MM.1S (cell line): ENCODE results near the gene PHF21B.
"Not testable (repeated sequence)": the region's sequence is repeated elsewhere in the genome, so short reads cannot be mapped to it uniquely, and the experiment has no call there.

Experiments used
- DNase-seq: peaks from one replicate; pipeline ENCODE4 v3.0.0-alpha.2; 2015
- H2AFZ ChIP-seq: fragments of 300-600 bp; sonication (generic); 2 replicates; pipeline ENCODE4 v1.6.0; 2016; ENCODE audit warnings: antibody characterized with exemption, low read length
- H3F3A ChIP-seq: fragments of 300-600 bp; sonication (generic); 2 replicates; pipeline ENCODE4 v1.6.1; 2016; ENCODE audit warnings: mild to moderate bottlenecking, antibody characterized with exemption, low read length, moderate library complexity, mixed read lengths; ENCODE audit not compliant: insufficient read depth
- H3K27ac ChIP-seq: fragments of 300-600 bp; sonication (generic); 2 replicates; pipeline ENCODE4 v1.5.1; 2016; ENCODE audit warnings: mild to moderate bottlenecking, low read length
- H3K27me3 ChIP-seq: fragments of 300-600 bp; sonication (generic); replicated peaks from 2 replicates; pipeline ENCODE4 v1.6.0; 2016; ENCODE audit warnings: low read length; ENCODE audit not compliant: insufficient read depth
- H3K36me3 ChIP-seq: fragments of 300-600 bp; sonication (generic); replicated peaks from 2 replicates; pipeline ENCODE4 v1.6.1; 2016; ENCODE audit warnings: mild to moderate bottlenecking, low read length, mixed read lengths; ENCODE audit not compliant: insufficient read depth
- H3K4me1 ChIP-seq: fragments of 300-600 bp; sonication (generic); 2 replicates; pipeline ENCODE4 v1.6.1; 2016; ENCODE audit warnings: low read length, mixed read lengths
- H3K4me2 ChIP-seq: fragments of 300-600 bp; sonication (generic); 2 replicates; pipeline ENCODE4 v1.6.0; 2016; ENCODE audit warnings: low read depth, low read length
- H3K4me3 ChIP-seq: fragments of 300-600 bp; sonication (generic); 2 replicates; pipeline ENCODE4 v1.5.1; 2016; ENCODE audit warnings: low read length, mixed read lengths
- H3K79me2 ChIP-seq: fragments of 300-600 bp; sonication (generic); 2 replicates; pipeline ENCODE4 v1.6.1; 2016; ENCODE audit warnings: mixed run types, low read length, mixed read lengths
- H3K9ac ChIP-seq: fragments of 300-600 bp; sonication (generic); 2 replicates; pipeline ENCODE4 v1.6.1; 2016; ENCODE audit warnings: low read length, mixed read lengths
- H3K9me2 ChIP-seq: fragments of 300-600 bp; sonication (generic); replicated peaks from 2 replicates; pipeline ENCODE4 v1.6.1; 2016; ENCODE audit warnings: mild to moderate bottlenecking, low read length, mixed read lengths; ENCODE audit not compliant: insufficient read depth
- H3K9me3 ChIP-seq: fragments of 300-600 bp; sonication (generic); replicated peaks from 2 replicates; pipeline ENCODE4 v1.6.1; 2016; ENCODE audit warnings: mild to moderate bottlenecking, low read length, mixed read lengths; ENCODE audit not compliant: insufficient read depth
- H4K20me1 ChIP-seq: fragments of 300-600 bp; sonication (generic); 2 replicates; pipeline ENCODE4 v1.6.1; 2016; ENCODE audit warnings: mild to moderate bottlenecking, low read length, moderate library complexity, mixed read lengths; ENCODE audit not compliant: insufficient read depth
- EZH2 ChIP-seq: fragments of 300-600 bp; sonication (generic); optimal IDR thresholded peaks from 2 replicates; pipeline ENCODE3; 2017; ENCODE audit warnings: low read depth, mild to moderate bottlenecking, antibody characterized with exemption, low read length, mixed read lengths
- EZH2phosphoT487 ChIP-seq: fragments of 300-600 bp; sonication (generic); IDR thresholded peaks from 2 replicates; pipeline ENCODE4 v1.6.1; 2018; ENCODE audit warnings: antibody characterized with exemption, low read length
- TF ChIP-seq, protein P1 (sequence below): fragments of 300-600 bp; sonication (generic); IDR thresholded peaks from 2 replicates; pipeline ENCODE4 v1.5.1; 2016; ENCODE audit warnings: antibody characterized with exemption, low read length, mixed read lengths

PHF21B gene

DNA sequence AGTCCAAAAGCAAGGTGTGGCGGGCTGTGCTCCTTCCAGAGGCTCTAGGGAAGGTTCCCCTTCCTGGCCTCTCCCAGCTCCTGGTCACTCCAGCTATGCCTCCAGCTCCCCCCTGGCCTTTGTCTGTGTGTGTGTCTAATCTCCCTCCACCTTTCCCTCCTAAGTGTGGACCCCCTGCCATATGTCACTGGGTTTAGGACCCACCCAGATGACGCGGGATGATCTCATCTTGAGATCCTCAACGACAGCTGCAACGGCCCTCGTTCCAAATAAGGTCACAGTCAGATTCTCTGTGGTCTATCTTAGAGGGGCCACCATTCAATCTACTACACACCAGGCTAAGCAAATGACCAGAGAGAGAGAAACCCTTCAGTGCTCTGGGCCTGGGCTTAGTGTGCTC is 149.5 kb downstream of the PHF21B start:
- H3K4me2 ChIP-seq, result no peak overlapping the region

DNA sequence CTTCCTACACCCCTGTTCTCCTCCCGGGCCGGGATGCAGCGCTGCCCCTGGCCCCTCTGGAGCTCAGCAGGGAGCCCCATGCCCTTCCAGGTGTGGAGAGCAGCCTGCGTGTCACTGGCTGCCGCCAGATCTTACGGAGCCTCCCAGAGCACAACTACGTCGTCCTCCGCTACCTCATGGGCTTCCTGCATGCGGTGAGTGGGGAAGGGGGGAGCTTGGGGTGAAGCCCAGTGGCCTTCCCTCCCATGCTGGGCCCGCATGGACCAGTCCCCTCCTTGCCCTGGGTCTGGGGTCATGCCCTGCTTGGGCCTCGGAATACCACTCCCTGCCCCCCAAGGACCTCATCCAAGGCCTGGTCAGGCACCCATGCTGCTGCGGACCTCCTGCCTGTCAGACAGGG is 150.2 kb downstream of the PHF21B start:
- no peaks in the 10 kb centered on the region for H3F3A ChIP-seq
- DNase-seq, result no peak
- H3K9me3 ChIP-seq, result no peaks in the 10 kb centered on the region
- H2AFZ ChIP-seq, result no peak overlapping the region
- TF ChIP-seq EZH2 (no peak), EZH2phosphoT487 (no peak)
- TF ChIP-seq, protein P1, sequence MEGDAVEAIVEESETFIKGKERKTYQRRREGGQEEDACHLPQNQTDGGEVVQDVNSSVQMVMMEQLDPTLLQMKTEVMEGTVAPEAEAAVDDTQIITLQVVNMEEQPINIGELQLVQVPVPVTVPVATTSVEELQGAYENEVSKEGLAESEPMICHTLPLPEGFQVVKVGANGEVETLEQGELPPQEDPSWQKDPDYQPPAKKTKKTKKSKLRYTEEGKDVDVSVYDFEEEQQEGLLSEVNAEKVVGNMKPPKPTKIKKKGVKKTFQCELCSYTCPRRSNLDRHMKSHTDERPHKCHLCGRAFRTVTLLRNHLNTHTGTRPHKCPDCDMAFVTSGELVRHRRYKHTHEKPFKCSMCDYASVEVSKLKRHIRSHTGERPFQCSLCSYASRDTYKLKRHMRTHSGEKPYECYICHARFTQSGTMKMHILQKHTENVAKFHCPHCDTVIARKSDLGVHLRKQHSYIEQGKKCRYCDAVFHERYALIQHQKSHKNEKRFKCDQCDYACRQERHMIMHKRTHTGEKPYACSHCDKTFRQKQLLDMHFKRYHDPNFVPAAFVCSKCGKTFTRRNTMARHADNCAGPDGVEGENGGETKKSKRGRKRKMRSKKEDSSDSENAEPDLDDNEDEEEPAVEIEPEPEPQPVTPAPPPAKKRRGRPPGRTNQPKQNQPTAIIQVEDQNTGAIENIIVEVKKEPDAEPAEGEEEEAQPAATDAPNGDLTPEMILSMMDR, result no peak
- no peaks in the 10 kb centered on the region for H3K79me2 ChIP-seq
- H3K9me2 ChIP-seq, result no peaks in the 10 kb centered on the region
- no peak overlapping the region for H3K4me3 ChIP-seq
- H3K27ac ChIP-seq, result no peak overlapping the region
- H3K36me3 ChIP-seq, result no peaks in the 10 kb centered on the region
- H3K4me1 ChIP-seq, result no peaks in the 10 kb centered on the region
- peaks cover 82% of the 10 kb centered on the region for H3K27me3 ChIP-seq
- H3K4me2 ChIP-seq, result no peak overlapping the region
- H3K9ac ChIP-seq, result no peak overlapping the region
- 0 out of 2 replicates have a peak, but pooled peaks cover 2% of the 10 kb centered on the region for H4K20me1 ChIP-seq

More for the DNA sequence above, 149.5 kb downstream of the PHF21B start:
- H3K9me3 ChIP-seq, result no peaks in the 10 kb centered on the region
- H3K4me3 ChIP-seq, result no peak overlapping the region
- H3F3A ChIP-seq, result no peaks in the 10 kb centered on the region
- no peaks in the 10 kb centered on the region for H3K79me2 ChIP-seq
- no peaks in the 10 kb centered on the region for H3K4me1 ChIP-seq
- H3K27me3 ChIP-seq, result peaks cover 82% of the 10 kb centered on the region
- DNase-seq, result no peak
- H3K36me3 ChIP-seq, result no peaks in the 10 kb centered on the region
- no peak overlapping the region for H2AFZ ChIP-seq
- H3K9ac ChIP-seq, result no peak overlapping the region
- TF ChIP-seq, protein P1, result no peak
- TF ChIP-seq EZH2 (no peak), EZH2phosphoT487 (no peak)
- H4K20me1 ChIP-seq, result 0 out of 2 replicates have a peak, but pooled peaks cover 2% of the 10 kb centered on the region
- H3K9me2 ChIP-seq, result no peaks in the 10 kb centered on the region
- no peak overlapping the region for H3K27ac ChIP-seq

DNA sequence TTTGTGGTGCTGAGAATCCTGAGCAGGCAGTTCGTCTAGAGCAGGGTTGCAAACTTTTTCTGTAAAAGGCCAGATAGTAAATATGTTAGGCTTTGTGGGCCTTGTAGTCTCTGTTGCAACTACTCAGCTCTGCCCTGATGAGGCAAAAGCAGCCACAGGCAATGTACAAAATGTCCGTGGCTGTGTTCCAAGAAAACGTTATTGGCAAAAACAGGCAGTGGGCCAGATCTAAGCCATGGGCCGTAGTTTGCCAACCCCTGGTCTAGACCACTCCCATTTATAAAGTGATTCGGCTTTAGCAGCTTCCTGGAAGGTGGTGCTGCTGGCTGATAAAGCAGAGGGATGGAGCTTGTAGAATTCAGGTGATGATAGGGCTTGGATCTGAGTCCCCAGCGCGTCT is 151.0 kb downstream of the PHF21B start:
- H3K36me3 ChIP-seq, H3K4me1 ChIP-seq: not testable (repeated sequence)

DNA sequence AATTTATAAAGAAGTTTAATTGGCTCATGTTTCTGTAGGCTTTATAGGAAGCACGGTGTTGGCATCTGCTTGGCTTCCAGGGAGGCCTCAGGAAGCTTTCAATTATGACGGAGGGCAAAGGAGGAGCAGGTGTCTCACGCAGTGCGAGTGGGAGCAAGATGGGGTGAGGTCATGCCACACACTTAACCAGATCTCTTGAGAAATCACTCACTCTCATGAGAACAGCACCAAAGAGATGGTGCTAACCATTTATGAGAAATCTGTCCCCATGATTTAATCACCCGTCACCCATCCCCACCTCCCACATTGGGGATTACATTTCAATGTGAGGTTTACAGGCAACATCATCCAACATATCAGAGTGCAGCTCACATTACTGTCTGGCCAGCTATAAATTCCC is 153.9 kb downstream of the PHF21B start:
- no peak for TF ChIP-seq EZH2phosphoT487
- TF ChIP-seq EZH2, result no peak
- TF ChIP-seq, protein P1, result no peak
- Histone ChIP-seq H2AFZ (no peak overlapping the region), H3F3A (no peaks in the 10 kb centered on the region), H3K27ac (no peak overlapping the region), H3K36me3 (no peaks in the 10 kb centered on the region), H3K4me1 (no peaks in the 10 kb centered on the region), H3K79me2 (no peaks in the 10 kb centered on the region), H4K20me1 (0 out of 2 replicates have a peak, but pooled peaks cover 2% of the 10 kb centered on the region), H3K9ac (no peak overlapping the region), H3K9me2 (no peaks in the 10 kb centered on the region), H3K27me3 (peaks cover 78% of the 10 kb centered on the region), H3K4me3 (no peak overlapping the region), H3K4me2 (no peak overlapping the region), H3K9me3 (no peaks in the 10 kb centered on the region)
- no peak for DNase-seq

More for the DNA sequence above, 151.0 kb downstream of the PHF21B start:
- H3K9me3 ChIP-seq, DNase-seq, H3K27ac ChIP-seq, H3K9me2 ChIP-seq, H4K20me1 ChIP-seq, H2AFZ ChIP-seq, H3K9ac ChIP-seq, H3K4me2 ChIP-seq, H3K4me3 ChIP-seq, H3F3A ChIP-seq, H3K79me2 ChIP-seq: not testable (repeated sequence)
- H3K27me3 ChIP-seq, result peaks cover 83% of the 10 kb centered on the region

DNA sequence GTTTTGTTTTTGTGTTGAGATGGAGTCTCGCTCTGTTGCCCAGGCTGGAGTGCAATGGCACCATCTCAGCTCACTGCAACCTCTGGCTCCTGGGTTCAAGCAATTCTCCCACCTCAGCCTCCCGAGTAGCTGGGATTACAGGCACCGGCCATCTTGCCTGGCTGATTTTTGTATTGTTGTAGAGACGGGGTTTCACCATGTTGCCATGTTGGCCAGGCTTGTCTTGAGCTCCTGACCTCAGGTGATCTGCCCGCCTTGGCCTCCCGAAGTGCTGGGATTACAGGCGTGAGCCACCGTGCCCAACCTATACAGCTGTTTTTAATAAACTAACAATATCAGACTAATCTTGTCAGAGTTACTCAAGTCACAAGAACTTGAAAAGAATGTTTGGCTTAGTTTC is 155.2 kb downstream of the PHF21B start:
- H4K20me1 ChIP-seq, H3K79me2 ChIP-seq: not testable (repeated sequence)

More for the DNA sequence above, 155.2 kb downstream of the PHF21B start:
- not testable (repeated sequence) for H3F3A ChIP-seq, DNase-seq, H3K4me3 ChIP-seq, H3K4me2 ChIP-seq, H3K4me1 ChIP-seq, H3K9me2 ChIP-seq, H3K9ac ChIP-seq, H2AFZ ChIP-seq, H3K36me3 ChIP-seq, H3K27ac ChIP-seq, H3K9me3 ChIP-seq
- H3K27me3 ChIP-seq, result peaks cover 77% of the 10 kb centered on the region
